Activated CD4-positive, CD25-positive, alpha-beta regulatory T cell treated with anti-CD3 and anti-CD28 coated beads, Interleukin-2, amount 50 U/mL, for 24 hours (primary cell): ENCODE results near the gene LEMD3.
"Not testable (repeated sequence)": the region's sequence is repeated elsewhere in the genome, so short reads cannot be mapped to it uniquely, and the experiment has no call there.

Experiments used
- ATAC-seq, 2 donors: fragments of 150-1000 bp; cut with Tn5 transposase; one replicate each; pipeline ENCODE4 v1.10.0; 2021; ENCODE audit warnings: mild to moderate bottlenecking in 1 of 2, moderate library complexity in 1 of 2

Gene LEMD3

DNA sequence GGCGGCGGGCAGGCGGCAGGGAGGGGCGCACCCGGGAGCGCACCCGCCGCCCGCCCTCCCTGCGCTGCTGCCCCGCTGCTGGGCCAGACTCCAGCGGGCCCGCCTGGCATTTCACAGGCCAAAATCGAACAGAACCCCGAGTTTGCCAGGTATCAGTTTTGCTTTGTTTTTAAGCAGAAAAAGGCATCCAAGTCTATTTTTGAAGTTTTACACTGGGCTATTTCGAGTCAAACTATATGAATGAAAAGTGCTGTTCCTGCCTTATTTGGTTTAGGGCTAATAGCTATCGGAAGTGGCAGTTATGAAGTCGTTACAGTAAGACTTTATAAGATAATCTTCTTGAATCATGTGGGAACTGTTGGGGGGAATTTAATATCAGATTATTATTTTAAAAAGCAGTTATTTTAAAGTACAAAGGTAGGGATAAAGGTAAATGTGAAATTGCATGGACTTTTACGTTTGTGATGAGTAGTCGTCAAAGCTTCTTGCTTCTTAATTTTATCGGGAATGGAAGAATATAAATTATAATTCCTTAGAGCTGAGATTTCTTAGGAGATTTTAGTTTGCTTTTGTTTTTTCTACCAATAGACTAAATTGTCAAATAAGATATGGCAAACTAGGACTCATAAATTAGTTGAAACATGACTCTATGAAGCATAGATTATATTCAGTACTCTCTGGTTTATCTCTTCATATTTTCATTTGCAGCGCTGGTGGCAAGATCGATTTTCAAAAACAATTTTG is 110.2 kb downstream of the LEMD3 start:
- peak in 1 of 2 donors; percentile 37 for ATAC-seq

DNA sequence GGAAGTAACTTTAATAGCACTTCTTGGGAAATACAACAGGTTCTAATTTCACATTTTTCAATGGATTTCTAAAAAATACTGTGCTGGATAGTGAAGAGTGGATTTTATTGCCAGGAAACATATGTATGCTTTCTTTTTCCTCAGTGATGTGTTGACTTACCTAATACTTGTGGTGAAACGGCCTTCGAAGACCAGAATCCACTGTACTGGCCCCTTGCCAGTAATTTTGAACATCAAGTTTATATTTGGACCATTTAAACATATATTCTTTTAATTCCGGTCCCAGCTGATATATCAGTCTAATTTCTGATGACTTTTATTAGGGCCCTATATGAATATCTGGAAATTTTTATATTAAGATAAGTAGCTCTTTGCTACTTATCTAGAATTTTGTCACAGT is 110.9 kb downstream of the LEMD3 start:
- ATAC-seq: no peak

DNA sequence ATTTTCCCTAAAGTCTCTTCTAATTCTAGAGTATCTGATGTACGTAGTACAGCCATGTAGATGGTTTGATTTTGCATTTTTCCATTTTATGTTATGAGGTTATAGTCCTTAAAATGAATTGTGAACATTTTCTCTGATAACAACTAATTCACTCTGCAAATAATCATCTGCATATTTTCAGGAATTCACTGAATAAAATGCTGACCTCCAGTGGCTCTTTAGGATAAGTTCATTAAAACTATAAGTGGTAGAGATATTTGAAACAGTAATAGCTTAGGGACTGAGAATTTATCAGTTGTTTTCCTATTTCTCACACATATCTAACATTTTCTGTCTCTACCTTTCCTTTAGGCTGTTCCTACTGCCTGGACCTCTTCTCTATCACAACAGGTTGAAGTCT is 113.5 kb downstream of the LEMD3 start:
- no peak for ATAC-seq

DNA sequence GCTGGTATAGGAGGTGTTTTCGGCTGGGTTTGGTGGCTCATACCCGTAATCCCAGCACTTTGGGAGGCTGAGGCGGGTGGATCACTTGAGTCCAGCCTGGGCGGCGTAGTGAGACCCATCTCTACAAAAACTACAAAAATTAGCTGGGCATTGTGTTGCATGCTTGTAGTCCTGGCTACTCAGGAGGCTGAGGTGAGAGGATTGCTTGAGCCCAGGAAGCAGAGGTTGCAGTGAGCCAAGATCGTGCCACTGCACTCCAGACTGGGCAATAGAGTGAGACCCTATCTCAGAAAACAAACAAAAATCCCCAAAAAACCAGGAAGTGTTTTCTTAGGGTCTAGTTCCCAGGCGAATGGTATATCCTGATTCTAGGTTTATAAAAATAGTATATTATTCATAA is 116.1 kb downstream of the LEMD3 start:
- ATAC-seq: not testable (repeated sequence)

DNA sequence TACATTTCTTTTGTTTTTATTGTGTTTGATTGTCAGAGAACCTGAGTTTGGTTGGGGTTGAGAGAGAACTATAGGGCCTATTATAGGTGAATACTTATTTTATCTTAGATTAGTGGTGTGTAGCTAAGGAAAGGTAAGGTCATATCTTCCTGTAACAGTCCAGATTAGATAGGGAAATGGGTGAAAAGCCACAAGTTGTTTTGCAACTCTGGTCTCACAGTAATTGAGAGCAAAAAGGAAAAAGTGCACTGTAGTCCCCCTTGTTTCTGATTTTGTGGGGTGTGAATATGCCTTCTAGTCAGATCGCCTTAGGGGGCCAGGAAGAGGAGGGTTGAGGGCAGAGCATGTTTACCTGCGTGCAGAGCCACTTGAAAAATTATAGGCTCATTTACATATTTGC is 118.0 kb downstream of the LEMD3 start:
- ATAC-seq: no peak

DNA sequence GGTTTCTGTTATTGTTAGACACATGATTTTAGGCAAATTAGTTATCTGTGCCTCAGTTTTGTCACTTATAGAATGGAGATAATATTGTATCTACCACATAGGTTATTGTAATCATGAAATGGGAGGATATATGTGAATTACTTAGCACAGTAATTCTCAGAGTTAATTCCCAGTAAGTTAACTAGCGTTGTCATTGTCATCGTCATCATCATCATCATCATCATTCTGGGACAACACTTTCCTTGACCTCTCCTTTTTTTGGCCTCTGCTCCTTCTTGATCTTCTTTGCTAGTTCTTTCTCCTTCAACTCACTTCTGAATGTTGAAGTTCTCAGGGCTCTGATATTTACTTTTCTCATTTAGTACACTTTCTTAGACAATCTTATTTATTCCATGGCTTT is 122.9 kb downstream of the LEMD3 start:
- no peak for ATAC-seq

DNA sequence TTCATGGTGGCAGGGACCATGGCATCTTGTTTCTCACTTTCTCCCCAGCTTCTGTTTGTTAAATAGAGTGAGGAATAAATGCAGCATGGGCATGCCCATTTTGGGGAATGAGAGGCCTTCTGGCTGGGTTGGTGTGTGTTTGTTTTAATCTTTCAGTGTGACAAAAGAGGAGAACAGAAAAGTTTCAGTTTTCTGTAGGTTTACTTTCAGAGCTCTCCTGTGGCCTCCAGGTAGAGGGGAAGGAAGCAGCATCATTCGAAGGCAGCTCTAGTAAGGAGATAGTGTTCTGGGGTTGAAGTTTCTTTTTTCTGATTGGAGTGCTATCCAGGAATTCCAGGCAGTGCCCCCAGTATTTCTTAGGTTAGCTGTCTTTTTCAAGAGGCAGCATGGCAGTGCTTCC is 124.4 kb downstream of the LEMD3 start:
- no peak for ATAC-seq

DNA sequence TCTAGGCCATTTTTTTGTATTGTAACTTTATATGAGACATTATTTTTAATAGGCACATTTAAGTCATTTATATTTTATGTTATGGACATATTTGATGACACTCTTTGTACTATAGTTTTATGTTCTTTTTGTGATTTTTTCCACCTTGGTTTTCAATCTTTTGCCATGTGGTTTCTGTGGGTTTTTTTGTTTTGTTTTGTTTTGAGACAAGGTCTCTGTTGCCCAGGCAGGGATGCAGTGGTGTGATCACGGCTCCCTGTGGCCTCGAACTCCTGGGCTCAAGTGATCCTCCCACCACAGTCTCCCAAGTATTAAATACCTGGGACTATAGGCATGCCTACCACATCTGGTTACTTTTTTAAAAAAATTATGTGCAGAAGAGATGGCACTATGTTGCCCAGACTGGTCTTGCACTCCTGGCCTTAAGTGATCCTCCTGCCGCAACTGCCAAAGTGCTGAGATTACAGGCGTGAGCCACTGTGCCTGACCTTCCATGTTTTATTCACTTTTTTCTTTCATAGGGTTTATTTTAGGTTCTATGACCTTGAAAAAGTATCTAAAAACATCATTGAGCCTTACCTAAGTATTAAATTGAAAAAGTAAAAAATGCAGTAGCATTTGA is 125.4 kb downstream of the LEMD3 start:
- ATAC-seq: no peak

DNA sequence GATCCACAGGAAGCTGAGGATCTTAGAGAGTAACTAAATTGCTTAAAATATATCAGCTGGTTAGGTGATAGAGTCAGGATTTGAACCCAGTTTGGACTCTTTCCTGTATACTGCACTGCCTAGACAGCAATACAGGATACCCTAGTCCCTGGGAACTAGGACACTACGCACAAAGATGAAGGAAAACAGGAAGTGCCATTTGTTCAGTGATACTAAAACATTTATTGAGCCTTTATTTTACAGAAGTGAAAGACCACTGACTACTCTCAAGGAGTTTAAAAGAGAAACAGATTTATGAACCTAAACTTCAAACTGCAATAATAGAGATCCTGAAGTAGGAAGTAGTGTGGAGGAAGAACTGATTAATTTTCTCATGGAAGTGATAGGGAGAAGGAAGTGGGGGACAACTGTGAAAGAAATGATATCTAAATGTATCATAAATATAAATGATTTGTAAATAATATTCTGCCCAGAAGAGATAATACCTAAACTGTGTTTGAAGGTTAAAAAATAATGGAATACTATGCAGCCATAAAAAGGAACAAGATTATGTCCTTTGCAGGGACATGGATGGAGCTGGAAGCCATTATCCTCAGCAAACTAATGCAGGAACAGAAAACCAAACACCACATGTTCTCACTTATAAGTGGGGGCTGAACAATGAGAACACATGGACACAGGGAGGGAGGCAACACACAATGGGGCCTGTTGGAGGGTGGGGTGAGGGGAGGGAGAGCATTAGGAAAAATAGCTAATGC is 127.3 kb downstream of the LEMD3 start:
- ATAC-seq: no peak
